HG03196 (cell line): ENCODE results near the gene KRTAP10-3.
"Not testable (repeated sequence)": the region's sequence is repeated elsewhere in the genome, so short reads cannot be mapped to it uniquely, and the experiment has no call there.

ENCODE experiments used
- ATAC-seq: cut with Tn5 transposase; IDR thresholded peaks from one replicate; pipeline ENCODE4 v1.9.1; 2021; ENCODE audit not compliant: unreplicated experiment

Gene KRTAP10-3, protein sequence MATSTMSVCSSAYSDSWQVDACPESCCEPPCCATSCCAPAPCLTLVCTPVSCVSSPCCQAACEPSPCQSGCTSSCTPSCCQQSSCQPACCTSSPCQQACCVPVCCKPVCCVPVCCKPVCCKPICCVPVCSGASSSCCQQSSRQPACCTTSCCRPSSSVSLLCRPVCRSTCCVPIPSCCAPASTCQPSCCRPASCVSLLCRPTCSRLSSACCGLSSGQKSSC

DNA sequence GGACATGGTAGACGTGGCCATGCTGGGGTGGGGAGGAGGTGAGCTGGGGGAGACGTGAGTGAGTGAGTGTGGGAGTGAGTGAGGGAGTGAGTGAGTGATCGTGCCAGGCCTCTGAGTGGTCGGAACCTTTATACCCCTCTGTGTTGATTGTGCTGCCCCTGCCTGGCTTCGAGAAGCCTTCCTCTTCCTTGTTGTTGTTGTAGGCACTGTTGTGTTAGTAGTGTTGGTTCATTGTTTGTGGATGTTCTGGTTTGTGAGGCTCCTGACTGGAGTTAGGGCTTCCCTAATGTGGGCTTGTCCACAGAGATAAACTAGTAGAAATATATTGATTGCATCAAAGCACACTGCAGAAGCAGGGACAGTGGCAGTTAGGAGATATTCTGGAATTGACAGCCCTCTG lies at the start of gene KRTAP10-3:
Gene KRTAP10-3 (minus strand): TSS at position 101 of the 400 bp plus-strand sequence. CDS start 80 bp downstream, at position 21.
- ATAC-seq = no peak

GRCh38 chr21:44606495-44606894 lies 47.9 kb upstream of the KRTAP10-3 start:
- no peak for ATAC-seq

DNA sequence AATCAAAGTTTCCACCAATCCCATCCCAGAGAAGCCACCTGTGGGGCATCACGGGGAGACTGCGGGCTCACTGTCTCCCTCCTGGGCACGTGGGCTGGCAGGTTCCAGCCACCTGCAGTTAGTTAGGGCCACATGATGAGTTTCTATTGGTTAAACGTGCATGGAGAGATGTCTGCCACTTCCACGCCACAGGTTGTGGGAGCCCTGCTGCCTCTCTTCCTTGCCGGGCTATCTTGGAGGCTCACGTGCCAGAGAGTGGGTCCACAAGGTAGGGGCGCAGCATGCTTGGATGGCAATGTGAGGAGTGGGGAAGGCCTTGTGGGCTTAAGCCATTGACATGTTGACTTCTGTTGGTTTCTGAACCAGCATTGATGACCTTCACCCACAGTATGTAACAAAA lies 45.3 kb upstream of the KRTAP10-3 start:
- ATAC-seq = no peak

GRCh38 chr21:44603109-44603875 lies 44.7 kb upstream of the KRTAP10-3 start:
- no peak for ATAC-seq

DNA sequence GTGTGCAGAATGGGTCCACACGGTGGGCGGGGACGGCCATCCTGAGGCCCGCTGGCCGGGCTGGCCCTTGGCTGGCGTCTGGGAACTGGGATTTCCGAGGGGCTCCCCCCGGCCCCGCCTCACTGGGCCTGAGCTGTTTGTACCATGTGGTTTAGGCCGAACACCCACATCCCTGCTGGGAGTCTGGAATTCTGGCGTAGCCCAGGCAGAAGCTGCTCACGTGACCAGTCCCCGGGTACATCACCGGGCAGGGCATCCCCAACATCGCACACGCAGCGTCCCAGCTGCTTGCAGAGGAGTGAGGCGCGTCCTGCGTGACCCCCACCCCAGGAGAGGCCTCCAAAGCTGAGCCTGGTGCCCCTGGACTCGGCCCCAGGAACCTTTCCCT lies 43.9 kb upstream of the KRTAP10-3 start:
- no peak for ATAC-seq

- no peak for ATAC-seq
Measured at GRCh38 chr21:44601596-44602462, 43.2 kb upstream of the KRTAP10-3 start.

DNA sequence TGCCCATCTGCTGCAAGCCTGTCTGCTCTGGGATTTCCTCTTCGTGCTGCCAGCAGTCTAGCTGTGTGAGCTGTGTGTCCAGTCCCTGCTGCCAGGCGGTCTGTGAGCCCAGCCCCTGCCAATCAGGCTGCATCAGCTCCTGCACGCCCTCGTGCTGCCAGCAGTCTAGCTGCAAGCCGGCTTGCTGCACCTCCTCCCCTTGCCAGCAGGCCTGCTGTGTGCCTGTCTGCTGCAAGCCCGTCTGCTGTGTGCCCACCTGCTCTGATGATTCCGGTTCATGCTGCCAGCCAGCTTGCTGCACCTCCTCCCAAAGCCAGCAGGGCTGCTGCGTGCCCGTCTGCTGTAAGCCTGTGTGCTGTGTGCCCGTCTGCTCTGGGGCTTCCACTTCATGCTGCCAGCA lies 42.5 kb upstream of the KRTAP10-3 start:
- not testable (repeated sequence) for ATAC-seq

DNA sequence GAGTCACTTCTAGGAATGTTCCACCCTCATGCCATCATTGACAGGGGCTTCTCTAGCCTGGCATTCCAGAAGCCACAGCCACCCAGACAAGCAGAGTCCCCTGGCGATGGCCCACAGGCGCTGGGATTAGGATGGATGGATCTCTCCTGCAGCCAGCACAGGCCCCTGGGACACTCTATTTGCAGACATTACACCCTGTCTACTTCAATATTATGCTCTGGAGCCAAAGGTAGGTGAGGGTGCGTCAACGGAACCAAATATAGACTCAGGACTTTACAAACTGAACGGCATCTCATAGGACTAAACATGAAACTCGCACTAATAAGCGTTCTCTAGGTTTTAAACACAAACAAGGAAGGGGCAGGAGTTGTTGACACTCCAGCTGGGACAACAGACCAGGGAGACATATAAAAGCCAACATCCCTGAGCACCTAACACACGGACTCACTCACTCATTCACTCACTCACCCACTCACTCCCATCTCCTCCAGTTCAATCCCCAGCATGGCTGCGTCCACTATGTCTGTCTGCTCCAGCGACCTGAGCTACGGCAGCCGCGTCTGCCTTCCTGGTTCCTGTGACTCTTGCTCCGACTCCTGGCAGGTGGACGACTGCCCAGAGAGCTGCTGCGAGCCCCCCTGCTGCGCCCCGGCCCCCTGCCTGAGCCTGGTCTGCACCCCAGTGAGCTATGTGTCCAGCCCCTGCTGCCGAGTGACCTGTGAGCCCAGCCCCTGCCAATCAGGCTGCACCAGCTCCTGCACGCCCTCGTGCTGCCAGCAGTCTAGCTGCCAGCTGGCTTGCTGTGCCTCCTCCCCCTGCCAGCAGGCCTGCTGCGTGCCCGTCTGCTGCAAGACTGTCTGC lies 41.8 kb upstream of the KRTAP10-3 start, which contains the start of gene KRTAP10-7:
Gene KRTAP10-7 (plus strand): TSS at position 480 of the 861 bp plus-strand sequence. CDS start 25 bp downstream, at position 505.
- not testable (repeated sequence) for ATAC-seq

DNA sequence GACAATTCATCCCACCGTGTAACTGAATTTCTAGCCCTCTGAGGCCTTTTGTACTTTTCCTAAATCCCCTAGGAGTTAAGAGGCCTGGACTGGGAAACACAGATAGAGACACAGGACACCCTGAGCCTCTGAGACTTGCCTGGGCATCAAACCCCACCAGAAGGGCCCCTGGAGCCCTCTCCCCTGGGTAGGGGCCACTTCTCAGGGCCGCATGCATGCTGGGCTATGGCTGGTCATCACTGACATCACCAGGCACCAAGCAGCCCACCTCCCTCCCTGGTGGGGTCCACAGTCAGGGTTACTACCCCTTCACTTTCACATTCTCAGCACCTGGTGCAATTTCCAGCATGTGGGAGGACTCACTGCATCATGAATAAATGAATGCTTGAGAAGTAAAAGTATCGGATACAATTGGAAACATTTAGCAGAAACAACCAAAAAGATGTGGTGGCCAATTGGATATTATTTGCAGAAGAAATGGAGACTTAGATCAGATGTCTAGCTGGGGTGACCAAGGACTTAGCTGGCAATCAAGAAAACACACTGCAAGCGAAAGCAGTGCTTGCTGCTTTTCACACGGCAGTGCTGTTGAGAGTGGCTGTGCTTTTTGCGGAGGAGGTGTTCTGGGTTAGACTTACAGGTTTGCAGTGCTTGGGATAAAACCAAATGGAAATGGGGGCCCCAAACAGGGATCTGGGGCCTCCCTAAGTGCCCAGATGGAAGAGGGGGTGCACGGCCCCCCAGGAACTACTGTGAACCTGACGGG lies 40.9 kb upstream of the KRTAP10-3 start:
- ATAC-seq = no peak

GRCh38 chr21:44598061-44598460 lies 39.5 kb upstream of the KRTAP10-3 start:
- ATAC-seq = no peak

DNA sequence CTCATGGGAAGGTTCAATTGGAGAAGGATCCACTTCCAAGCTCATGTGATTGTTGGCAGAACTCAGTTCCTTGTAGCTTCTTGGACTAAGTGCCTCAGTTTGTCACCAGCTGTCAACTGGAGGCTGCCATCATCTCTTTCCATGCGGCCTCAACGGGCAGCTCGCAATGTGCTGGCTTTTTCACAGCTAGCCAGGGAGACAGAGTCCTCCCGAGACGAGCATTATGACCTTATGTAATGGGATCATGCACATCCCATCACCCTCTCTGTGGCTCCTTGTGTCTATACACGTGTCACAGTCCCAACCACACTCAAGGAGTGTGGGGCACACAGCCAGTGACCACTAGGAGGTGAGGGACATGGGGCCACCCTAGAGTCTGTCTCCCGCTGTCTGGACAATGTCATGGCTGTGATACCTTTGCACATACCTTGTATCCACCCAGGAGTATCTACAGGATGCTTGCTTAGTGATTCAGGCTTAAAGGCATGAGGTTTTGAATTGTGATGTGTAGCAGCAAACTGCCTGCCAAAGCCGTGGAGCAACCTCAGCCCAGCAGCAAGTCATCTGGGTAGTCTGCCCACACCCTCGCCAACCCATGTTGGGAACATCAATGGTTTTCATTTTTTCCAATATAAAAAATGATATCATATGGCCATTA lies 37.6 kb upstream of the KRTAP10-3 start:
- ATAC-seq = no peak

- ATAC-seq = no peak
Measured at GRCh38 chr21:44595524-44595923, 36.9 kb upstream of the KRTAP10-3 start.

GRCh38 chr21:44594406-44594916 lies 35.9 kb upstream of the KRTAP10-3 start:
- no peak for ATAC-seq

DNA sequence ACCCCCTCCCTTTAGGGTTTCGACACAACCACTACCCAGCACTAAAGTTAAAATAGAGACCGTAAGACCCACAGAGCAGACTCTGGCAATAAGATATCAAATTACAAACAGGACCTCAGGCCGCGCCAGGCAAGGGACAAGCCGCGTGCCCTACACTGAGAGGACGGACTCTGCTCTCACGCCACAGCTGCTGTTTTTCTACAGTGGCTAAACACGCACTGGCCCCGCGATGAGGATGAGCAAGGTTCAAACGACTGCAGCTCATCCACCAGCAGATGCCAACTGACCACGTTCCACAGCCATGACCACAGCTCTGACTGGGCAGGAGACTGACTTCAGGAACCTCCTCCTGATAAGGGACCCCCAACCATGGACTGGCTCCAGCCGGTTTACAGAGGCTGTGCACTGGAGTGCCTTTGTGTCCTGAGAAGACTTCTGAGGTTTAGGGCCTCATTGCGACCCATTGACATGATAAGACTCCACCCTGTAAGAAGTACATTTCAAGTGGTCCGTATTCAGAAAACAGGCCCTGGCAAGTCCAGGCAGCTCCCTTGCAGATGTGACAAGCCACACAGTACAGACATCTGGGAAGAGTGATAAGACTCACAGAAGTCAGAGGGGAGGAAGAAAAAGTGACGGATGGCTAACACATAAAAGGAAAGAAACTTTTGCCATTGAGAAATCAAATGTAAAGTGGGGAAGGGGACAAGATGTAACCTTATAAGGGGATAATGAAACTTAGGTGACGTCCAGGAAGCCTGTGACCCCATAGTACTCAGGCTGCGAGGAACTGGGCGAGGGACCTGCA lies 35.2 kb upstream of the KRTAP10-3 start:
- no peak for ATAC-seq

GRCh38 chr21:44592446-44593311 lies 34.1 kb upstream of the KRTAP10-3 start, which contains the start of gene KRTAP10-6:
Gene KRTAP10-6, minus strand, starts transcription at chr21:44592505. Its CDS starts 21 bp downstream, at chr21:44592484.
- no peak for ATAC-seq

- not testable (repeated sequence) for ATAC-seq
Measured at GRCh38 chr21:44591801-44592130, 33.2 kb upstream of the KRTAP10-3 start.
